Measurements from ENCODE around the gene SFXN5.
"Not testable (repeated sequence)": the region's sequence is repeated elsewhere in the genome, so short reads cannot be mapped to it uniquely, and the experiment has no call there.

GRCh38 chr2:73119611-73120239 is 48.2 kb upstream of the SFXN5 start:
- TF ChIP-seq, protein P1, sequence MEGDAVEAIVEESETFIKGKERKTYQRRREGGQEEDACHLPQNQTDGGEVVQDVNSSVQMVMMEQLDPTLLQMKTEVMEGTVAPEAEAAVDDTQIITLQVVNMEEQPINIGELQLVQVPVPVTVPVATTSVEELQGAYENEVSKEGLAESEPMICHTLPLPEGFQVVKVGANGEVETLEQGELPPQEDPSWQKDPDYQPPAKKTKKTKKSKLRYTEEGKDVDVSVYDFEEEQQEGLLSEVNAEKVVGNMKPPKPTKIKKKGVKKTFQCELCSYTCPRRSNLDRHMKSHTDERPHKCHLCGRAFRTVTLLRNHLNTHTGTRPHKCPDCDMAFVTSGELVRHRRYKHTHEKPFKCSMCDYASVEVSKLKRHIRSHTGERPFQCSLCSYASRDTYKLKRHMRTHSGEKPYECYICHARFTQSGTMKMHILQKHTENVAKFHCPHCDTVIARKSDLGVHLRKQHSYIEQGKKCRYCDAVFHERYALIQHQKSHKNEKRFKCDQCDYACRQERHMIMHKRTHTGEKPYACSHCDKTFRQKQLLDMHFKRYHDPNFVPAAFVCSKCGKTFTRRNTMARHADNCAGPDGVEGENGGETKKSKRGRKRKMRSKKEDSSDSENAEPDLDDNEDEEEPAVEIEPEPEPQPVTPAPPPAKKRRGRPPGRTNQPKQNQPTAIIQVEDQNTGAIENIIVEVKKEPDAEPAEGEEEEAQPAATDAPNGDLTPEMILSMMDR (IDR thresholded peaks at IDR 0.05) = not testable (repeated sequence)
- TF ChIP-seq POLR2AphosphoS5 (IDR thresholded peaks at IDR 0.05) = not testable (repeated sequence)

All from prostate gland (tissue), 2 donors.